GM12801 (cell line): ENCODE results near the gene PHYHD1.

Experiments
- CTCF ChIP-seq: IDR thresholded peaks from one replicate; pipeline ENCODE4 v1.5.1; 2011; ENCODE audit warnings: control low read depth; ENCODE audit not compliant: insufficient read length; ENCODE audit errors: extremely low read depth

Gene PHYHD1

GRCh38 chr9:128917151-128917849 is 3.5 kb upstream of the PHYHD1 start:
- no peak for TF ChIP-seq CTCF

GRCh38 chr9:128918921-128919320 is 1.9 kb upstream of the PHYHD1 start:
- TF ChIP-seq CTCF: no peak

DNA sequence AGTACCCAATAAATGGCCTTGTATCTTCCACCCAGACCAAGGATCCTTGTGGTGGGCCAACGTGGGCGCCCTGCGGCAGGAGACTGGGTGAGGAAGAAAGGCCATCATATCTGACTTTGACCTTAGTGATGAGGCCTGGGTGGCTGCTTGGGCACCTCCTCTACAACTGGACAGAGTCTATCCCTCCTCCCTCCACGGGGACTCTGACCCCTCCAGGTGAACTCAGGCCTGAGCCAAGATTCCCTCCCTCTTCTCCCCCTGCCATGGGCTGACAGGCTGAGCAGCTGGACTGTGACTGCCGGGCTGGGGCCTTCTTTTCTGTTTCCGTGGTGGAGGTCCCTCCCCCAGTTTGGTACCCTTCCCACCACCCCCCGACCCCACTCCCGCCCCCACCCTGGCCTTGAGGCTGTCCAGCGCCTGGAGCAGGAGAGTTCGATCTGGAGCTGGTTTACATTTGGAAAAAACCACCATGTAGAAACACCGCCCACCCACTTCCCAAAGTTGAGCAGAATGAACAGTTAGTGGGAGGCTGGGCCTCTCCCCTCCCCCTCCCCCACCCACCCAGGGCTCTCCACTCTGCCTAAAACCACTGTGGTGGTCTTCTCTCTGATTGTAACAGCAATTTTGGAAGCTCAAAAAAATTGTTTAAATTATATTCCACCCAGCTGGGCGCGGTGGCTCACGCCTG is 1.2 kb upstream of the PHYHD1 start:
- no peak for TF ChIP-seq CTCF

DNA sequence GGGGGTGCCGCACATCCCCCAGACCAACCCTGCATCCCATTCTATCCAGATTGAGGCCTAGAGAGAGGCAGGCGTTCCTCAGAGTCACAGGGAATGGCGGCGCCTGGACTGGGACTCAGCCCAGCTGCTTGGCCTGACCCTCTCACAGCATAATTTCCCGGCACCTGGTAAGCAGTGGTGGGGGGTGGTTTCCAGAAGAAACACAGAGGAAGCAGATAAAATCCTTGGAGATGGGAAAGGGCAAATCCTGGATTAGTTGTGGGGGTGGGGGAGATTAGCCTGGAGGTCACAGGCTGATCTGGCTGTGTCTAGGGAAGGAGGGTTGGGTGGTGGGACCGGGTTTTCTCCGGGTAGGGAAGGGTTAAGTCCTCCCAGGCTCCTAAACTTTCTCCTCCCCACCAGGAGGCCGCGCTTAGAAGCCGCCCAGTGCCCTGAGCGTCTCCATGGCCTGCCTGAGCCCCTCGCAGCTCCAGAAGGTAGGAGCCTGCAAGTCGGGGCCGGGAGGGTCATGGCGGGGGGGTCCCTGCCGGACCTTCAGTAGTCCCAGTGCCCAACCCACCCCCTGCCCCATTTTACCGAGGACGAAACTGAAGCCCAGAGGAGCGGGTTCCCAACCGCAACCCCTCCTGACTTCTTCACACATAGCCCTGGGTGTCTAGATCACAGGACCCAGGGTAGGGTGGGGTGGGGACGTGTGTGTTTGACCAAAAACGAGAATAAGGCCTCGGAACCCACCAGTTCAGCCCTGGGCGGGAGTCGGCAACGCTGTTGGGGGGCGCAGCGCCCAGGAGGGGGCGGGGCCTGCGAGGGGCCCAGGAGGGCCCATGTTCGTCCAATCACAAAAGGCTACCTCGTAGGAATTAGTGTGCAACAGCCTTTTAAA is 1.3 kb downstream of the PHYHD1 start:
- TF ChIP-seq CTCF: no peak

GRCh38 chr9:128923493-128923883 is 2.7 kb downstream of the PHYHD1 start:
- TF ChIP-seq CTCF: no peak

DNA sequence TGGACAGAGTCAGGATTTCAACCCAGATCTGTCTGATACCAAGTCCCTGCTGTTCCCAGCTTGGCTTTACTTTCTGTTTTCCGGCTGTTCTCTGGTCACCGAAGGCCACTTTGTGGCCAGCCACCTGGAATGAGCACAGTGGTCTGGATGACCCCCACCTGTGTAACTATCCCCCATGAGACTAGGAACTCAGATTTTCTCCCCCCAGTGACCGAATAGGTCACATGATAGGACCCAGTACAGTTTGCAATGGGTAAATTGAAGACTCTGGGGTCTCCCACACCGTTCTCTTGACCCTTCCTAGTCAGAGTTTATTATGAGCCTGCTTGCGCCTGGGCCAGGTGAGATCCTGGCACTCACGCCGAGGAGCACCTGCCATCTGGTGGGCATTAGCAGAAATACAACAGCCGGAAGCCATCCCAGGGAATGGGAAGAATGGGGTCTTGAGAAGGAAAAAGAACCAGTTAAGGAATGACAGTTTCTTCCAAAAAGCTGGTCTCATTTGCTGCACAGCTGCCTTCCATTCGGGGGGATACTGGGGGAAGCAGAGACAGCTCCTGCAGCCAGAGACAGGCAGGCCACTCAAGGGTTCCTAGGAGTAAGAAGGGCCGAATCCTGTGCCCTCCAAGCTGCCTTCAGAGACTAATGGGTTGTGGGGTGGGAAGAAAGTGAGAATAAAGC is 7.1 kb downstream of the PHYHD1 start:
- TF ChIP-seq CTCF: no peak

GRCh38 chr9:128928624-128929023 is 7.8 kb downstream of the PHYHD1 start:
- TF ChIP-seq CTCF: no peak
